AG04449 (cell line): ENCODE measurements around the gene ZNF679.
A peak's percentile ranks its signal among the peaks of the same experiment; 100 is the strongest.
"Not testable (repeated sequence)": the region's sequence is repeated elsewhere in the genome, so short reads cannot be mapped to it uniquely, and the experiment has no call there.

Experiments
- CTCF ChIA-PET: fragments of 350-600 bp; formaldehyde crosslinking; extraction: SDS; loops from one replicate; lab custom pipeline; 2021; ENCODE audit warnings: antibody characterized with exemption; lab: Yijun Ruan, JAX
- POLR2A ChIA-PET: fragments of 400-600, 350-600 bp; formaldehyde crosslinking; extraction: SDS; loops from one replicate; lab custom pipeline; 2020; ENCODE audit warnings: antibody characterized with exemption, inconsistent platforms; lab: Yijun Ruan, JAX
- DNase-seq: peaks from one replicate; pipeline ENCODE4 v3.0.0-alpha.2; 2010; ENCODE audit warnings: low read depth, low spot score
- H3K4me3 ChIP-seq: 2 replicates; pipeline ENCODE4 v1.5.1; 2011; ENCODE audit warnings: low read depth, mild to moderate bottlenecking, control low read depth, low read length
- CTCF ChIP-seq: IDR thresholded peaks from one replicate; pipeline ENCODE4 v1.5.1; 2011; ENCODE audit warnings: mild to moderate bottlenecking, moderate library complexity, low read length, control low read depth, inconsistent platforms; ENCODE audit not compliant: insufficient read depth; ENCODE audit errors: missing control alignments

ZNF679 gene

GRCh38 chr7:64266341-64266919 lies 38.2 kb downstream of the ZNF679 start:
- ChIA-PET CTCF (no interaction called here), POLR2A (no interaction called here)
- no peak for DNase-seq
- H3K4me3 ChIP-seq: no peak overlapping the region
- TF ChIP-seq CTCF: no peak

GRCh38 chr7:64277630-64278029 lies 49.4 kb downstream of the ZNF679 start:
- CTCF ChIA-PET: no interaction called here
- no peak for DNase-seq
- POLR2A ChIA-PET: no interaction called here
- no peak overlapping the region for H3K4me3 ChIP-seq
- TF ChIP-seq CTCF: no peak

GRCh38 chr7:64294701-64295420 lies 66.6 kb downstream of the ZNF679 start:
- ChIA-PET POLR2A (no interaction called here), CTCF (no interaction called here)
- no peak for DNase-seq
- no peak overlapping the region for H3K4me3 ChIP-seq
- no peak for TF ChIP-seq CTCF

GRCh38 chr7:64297418-64297817 lies 69.1 kb downstream of the ZNF679 start:
- POLR2A ChIA-PET, DNase-seq, CTCF ChIA-PET, H3K4me3 ChIP-seq: not testable (repeated sequence)

- DNase-seq: no peak
- POLR2A ChIA-PET: no interaction called here
- H3K4me3 ChIP-seq: no peak overlapping the region
- CTCF ChIA-PET: no interaction called here
- no peak for TF ChIP-seq CTCF
These were observed 72.5 kb downstream of the ZNF679 start for GRCh38 chr7:64300641-64301405.

GRCh38 chr7:64307254-64308015 lies 79.2 kb downstream of the ZNF679 start:
- peak overlapping the region; percentile 63 for H3K4me3 ChIP-seq
- no peak for DNase-seq
- ChIA-PET POLR2A (no interaction called here), CTCF (no interaction called here)
- TF ChIP-seq CTCF: no peak
